ENCODE results near the gene FARS2. TPM values are rescaled to one million over a fixed set of nuclear protein-coding genes. Genes with fewer than 3 reads are reported as not detected.

Gene FARS2
- total RNA-seq, 1 experiment from 2014 or later: 13.8 TPM

DNA sequence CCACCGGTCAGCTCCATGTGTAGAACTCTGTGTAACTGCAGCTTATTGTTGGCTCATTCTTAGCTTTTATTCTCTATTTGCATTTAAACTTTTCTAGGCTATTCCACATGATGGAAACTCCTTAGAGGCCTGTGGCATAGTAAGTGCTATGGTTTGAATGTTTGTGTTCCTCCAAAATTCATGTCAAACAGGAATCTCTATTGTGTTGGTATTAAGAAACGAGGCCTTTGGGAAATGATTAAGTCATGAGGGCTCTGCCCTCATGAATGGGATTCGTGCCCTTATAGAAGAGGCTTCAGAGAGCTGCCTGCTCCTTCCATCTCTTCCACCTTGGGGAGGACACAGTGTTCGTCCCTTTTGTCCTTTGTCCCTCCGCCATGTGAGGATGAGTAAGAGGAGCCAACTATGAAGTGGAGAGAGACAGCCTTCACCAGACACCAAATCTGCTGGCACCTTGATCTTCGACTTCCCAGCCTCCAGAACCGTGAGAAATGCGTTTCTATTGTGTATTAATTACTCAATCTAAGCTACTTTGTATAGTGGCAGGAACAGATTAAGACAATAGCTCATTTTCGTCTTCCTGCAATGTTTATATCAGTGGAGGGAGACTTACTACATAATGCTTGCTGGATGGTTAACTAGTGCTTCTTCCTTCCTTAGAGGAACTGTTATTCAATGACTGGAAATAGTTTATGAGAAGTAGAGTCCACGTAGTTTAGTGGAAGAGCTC is 361.1 kb downstream of the FARS2 start:
- ChIA-PET POLR2A (no interaction called here), CTCF (no interaction called here), RAD21 (ENCODE audit: low non-redundant PET in 1 of 2, low total read pairs in 2 of 2, uncharacterized antibody in 2 of 2, unreplicated experiment in 2 of 2) (no interaction called here)

More for the DNA sequence above, 361.1 kb downstream of the FARS2 start:
- TF ChIP-seq SRF (IDR thresholded peaks at IDR 0.05; ENCODE audit: low read depth) (no peak), ZFX (IDR thresholded peaks at IDR 0.05) (no peak), EGR1 (IDR thresholded peaks at IDR 0.05; ENCODE audit: low read depth) (no peak), ELF1 (IDR thresholded peaks at IDR 0.05; ENCODE audit: borderline replicate concordance, low read depth) (no peak), ZNF274 (IDR thresholded peaks at IDR 0.05; ENCODE audit: low read depth, low read length) (no peak), CBX3 (IDR thresholded peaks at IDR 0.05; ENCODE audit: low read depth) (no peak), EZH2 (IDR thresholded peaks at IDR 0.05) (no peak), POLR2A (IDR thresholded peaks at IDR 0.05; ENCODE audit: borderline replicate concordance, extremely low read depth, insufficient read depth, insufficient read length) (no peak), CEBPB (IDR thresholded peaks at IDR 0.05; ENCODE audit: low read depth) (no peak), SP1 (IDR thresholded peaks at IDR 0.05; ENCODE audit: low read depth) (no peak), JUND (IDR thresholded peaks at IDR 0.05) (no peak)
- TF ChIP-seq, protein P1, sequence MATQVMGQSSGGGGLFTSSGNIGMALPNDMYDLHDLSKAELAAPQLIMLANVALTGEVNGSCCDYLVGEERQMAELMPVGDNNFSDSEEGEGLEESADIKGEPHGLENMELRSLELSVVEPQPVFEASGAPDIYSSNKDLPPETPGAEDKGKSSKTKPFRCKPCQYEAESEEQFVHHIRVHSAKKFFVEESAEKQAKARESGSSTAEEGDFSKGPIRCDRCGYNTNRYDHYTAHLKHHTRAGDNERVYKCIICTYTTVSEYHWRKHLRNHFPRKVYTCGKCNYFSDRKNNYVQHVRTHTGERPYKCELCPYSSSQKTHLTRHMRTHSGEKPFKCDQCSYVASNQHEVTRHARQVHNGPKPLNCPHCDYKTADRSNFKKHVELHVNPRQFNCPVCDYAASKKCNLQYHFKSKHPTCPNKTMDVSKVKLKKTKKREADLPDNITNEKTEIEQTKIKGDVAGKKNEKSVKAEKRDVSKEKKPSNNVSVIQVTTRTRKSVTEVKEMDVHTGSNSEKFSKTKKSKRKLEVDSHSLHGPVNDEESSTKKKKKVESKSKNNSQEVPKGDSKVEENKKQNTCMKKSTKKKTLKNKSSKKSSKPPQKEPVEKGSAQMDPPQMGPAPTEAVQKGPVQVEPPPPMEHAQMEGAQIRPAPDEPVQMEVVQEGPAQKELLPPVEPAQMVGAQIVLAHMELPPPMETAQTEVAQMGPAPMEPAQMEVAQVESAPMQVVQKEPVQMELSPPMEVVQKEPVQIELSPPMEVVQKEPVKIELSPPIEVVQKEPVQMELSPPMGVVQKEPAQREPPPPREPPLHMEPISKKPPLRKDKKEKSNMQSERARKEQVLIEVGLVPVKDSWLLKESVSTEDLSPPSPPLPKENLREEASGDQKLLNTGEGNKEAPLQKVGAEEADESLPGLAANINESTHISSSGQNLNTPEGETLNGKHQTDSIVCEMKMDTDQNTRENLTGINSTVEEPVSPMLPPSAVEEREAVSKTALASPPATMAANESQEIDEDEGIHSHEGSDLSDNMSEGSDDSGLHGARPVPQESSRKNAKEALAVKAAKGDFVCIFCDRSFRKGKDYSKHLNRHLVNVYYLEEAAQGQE (IDR thresholded peaks at IDR 0.05; ENCODE audit: low read depth): no peak
- TF ChIP-seq, protein P2, sequence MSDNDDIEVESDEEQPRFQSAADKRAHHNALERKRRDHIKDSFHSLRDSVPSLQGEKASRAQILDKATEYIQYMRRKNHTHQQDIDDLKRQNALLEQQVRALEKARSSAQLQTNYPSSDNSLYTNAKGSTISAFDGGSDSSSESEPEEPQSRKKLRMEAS (IDR thresholded peaks at IDR 0.05): no peak
- TF ChIP-seq, protein P3, sequence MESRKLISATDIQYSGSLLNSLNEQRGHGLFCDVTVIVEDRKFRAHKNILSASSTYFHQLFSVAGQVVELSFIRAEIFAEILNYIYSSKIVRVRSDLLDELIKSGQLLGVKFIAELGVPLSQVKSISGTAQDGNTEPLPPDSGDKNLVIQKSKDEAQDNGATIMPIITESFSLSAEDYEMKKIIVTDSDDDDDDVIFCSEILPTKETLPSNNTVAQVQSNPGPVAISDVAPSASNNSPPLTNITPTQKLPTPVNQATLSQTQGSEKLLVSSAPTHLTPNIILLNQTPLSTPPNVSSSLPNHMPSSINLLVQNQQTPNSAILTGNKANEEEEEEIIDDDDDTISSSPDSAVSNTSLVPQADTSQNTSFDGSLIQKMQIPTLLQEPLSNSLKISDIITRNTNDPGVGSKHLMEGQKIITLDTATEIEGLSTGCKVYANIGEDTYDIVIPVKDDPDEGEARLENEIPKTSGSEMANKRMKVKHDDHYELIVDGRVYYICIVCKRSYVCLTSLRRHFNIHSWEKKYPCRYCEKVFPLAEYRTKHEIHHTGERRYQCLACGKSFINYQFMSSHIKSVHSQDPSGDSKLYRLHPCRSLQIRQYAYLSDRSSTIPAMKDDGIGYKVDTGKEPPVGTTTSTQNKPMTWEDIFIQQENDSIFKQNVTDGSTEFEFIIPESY (IDR thresholded peaks at IDR 0.05; ENCODE audit: extremely low read depth, insufficient replicate concordance, low read length): no peak
- intact Hi-C loops (cut with micrococcal nuclease): no loop called here
- no peak overlapping the region for H3K4me3 ChIP-seq (replicated peaks in 1 of 2; ENCODE audit: low read depth in 1 of 2, low read length in 2 of 2)
- H3K4me2 ChIP-seq (ENCODE audit: low read length): no peak overlapping the region
- no peak overlapping the region for H2AFZ ChIP-seq (ENCODE audit: low read depth, low read length, poor library complexity, severe bottlenecking)
- H3K4me1 ChIP-seq (ENCODE audit: control insufficient read depth in 1 of 2, insufficient read depth in 2 of 2, low read length in 2 of 2): no peaks in the 10 kb centered on the region
- DNase-seq (ENCODE audit: low read depth, low spot score) (no peak), ATAC-seq (no peak)
- no peak overlapping the region for H3K9ac ChIP-seq (ENCODE audit: low read length)
- H3K36me3 ChIP-seq (ENCODE audit: control insufficient read depth in 1 of 2, insufficient read depth in 2 of 2, low read length in 2 of 2): no peaks in the 10 kb centered on the region
- no peaks in the 10 kb centered on the region for H3K27me3 ChIP-seq (ENCODE audit: insufficient read depth, low read length)
- H3K79me2 ChIP-seq (ENCODE audit: insufficient read depth, low read length): no peaks in the 10 kb centered on the region
- no peak overlapping the region for H3K27ac ChIP-seq (ENCODE audit: low read depth, low read length)
- H3K9me2 ChIP-seq (ENCODE audit: insufficient read depth): no peaks in the 10 kb centered on the region
- no TSS peak for BruUV-seq (replicated peaks)
- H4K20me1 ChIP-seq (ENCODE audit: insufficient read depth): no peaks in the 10 kb centered on the region
- H3K9me3 ChIP-seq (ENCODE audit: control insufficient read depth in 1 of 2, insufficient read depth in 1 of 2, low read depth in 1 of 2, low read length in 2 of 2): no peaks in the 10 kb centered on the region

All from HCT116 (cell line).